GM19023 (cell line): ENCODE results near the gene CEP112.

Source experiments
- ATAC-seq: cut with Tn5 transposase; IDR thresholded peaks from one replicate; pipeline ENCODE4 v1.9.1; 2021; ENCODE audit warnings: mild to moderate bottlenecking, moderate library complexity; ENCODE audit not compliant: unreplicated experiment

The CEP112 gene

DNA sequence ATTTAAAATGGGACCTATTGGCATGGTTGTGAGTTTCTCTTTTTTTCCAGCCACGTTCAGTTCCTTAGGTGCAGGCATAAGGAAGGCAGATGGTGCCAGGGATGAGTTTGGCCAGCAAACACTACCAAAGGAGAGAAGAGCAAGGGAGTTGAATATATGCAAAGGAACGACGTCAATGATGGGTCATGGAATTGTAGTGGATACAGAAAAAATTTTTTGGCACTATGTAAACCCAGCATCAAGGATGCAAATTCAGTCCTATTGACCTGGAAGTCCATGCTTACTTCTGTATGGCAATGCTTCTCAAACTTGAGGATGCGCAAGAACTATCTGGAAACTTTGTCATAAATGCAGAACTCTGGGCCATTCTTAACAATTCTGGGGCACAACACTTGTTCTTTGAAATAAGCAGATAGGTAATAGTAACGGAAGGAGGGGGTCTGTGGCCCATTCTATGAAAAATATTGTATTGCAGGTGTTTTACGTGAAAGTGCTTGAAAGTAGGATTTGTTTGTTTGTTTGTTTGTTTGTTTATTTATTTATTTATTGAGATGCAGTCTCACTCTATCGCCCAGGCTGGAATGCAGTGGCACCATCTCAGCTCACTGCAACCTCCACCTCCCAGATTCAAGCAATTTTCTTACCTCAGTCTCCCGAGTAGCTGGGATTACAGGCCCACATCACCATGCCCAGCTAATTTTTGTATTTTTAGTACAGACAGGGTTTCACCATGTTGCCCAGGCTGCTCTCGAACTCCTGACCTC, 19.3 kb upstream of the CEP112 start:
- ATAC-seq: no peak

DNA sequence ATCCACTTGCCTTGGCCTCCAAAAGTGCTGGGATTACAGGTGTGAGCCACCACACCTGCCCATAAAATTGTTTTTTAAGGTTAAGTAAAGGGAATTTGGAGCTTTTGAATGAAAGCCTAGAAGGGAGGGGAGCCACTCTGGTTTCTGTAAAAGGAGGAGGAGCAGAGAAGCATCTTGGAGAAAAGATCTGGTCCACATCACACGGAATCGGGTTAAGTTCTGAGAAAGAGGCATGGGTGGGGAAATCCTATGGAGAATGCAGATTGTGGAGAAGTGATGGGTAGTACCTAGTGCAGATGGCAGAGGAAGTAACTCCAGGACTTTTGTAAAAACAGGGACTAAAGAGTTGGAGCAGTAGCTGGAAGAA, 18.3 kb upstream of the CEP112 start:
- no peak for ATAC-seq

DNA sequence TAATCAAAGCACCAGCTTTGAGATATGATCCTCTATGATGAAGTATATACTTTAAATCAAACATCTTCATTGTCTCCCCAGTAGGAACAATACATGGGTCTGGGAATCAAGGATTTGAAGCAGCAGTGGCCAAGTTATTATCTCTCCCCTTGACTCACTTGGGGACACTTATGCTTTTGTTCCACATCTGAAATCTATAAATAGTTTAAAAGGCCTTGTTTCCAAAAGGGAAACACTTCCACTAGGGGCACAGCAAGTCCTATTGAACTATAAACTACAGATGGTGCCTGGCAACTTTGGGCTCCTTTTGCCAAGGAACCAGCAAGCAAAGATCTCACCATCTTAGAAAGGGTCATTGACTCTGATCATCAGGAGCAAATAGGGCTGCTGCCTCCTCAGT, 16.0 kb upstream of the CEP112 start:
- ATAC-seq: no peak

DNA sequence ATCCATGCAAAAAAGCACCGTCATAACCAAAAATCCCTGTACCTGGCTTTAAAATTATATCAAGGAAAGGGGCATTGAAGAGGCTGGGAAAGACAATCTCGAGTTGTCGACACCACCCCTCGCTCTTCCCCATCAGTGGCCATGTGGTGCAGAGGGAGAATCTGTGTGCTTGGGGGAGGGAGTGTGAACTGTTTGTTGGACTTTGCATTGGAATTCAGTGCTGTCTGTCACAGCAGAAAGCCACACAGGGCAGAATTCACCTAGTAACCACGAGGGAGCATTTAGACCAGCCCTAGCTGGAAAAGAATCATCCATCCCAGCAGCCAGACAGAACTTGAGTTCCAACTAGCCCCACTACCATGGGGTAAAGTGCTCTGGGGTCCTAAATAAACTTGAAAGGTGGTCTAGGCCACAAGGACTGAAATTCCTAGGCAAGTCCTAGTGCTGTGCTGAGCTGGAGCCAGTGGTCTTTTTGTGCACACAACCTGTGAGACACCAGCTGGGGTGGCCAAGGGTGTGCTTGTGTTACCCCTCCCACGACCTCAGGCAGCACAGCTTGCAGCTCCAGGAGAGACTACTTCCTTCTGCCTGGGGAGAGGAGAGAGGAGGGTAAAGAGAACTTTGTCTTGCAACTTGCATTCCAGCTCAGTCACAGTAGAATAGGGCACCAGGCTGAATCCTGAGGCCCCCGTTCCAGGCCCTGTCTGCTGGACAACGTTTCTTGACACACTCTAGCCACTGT, 11.5 kb upstream of the CEP112 start:
- ATAC-seq: no peak

DNA sequence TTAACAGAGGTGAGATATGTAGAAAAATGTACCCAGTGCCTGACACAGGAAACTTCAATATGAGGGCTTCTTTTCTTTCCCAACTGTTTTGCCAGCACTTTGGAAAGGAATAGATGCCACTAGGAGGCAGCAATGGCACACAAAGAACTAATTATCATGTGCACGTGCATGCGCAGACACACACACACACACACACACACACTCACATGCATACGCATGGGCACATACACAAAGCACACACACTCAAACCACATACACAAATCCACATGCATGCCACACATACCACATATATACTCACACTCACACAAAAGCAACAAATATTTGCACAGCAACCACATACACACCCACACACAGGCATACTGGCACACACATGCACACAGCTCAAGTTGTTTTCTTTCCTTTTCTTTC, 8.8 kb upstream of the CEP112 start:
- no peak for ATAC-seq

DNA sequence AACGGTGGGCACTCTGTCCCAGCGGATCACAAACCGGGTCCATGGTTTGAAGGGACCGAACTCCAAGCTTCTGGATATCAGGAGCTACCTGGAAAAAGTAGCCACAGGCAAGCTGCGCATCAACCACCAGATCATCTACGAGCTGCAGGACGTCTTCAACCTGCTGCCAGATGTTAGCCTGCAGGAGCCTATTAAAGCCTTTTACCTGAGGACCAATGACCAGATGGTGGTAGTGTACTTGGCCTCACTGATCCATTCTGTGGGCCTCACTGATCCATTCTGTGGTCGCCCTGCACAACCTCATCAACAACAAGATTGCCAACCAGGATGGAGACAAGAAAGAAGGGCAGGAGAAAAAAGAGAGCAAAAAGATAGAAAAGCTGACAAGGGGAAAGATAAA, 6.3 kb upstream of the CEP112 start:
- ATAC-seq: no peak

DNA sequence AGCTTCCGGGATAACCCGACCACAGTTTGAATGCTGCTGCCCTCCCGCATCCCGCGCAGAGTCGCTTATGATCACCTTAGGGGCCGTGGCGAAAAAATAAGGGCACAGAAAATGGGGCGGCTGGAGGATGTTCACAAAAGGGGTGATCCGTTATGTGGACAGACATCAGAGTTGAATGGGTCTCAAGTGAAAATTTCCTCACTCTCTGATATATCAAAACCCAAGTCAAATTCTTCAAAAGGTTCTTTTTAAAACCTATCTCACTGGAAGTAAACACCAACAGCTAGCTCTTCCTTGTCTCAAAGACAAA, 400 bp upstream of the CEP112 start:
- ATAC-seq: no peak

DNA sequence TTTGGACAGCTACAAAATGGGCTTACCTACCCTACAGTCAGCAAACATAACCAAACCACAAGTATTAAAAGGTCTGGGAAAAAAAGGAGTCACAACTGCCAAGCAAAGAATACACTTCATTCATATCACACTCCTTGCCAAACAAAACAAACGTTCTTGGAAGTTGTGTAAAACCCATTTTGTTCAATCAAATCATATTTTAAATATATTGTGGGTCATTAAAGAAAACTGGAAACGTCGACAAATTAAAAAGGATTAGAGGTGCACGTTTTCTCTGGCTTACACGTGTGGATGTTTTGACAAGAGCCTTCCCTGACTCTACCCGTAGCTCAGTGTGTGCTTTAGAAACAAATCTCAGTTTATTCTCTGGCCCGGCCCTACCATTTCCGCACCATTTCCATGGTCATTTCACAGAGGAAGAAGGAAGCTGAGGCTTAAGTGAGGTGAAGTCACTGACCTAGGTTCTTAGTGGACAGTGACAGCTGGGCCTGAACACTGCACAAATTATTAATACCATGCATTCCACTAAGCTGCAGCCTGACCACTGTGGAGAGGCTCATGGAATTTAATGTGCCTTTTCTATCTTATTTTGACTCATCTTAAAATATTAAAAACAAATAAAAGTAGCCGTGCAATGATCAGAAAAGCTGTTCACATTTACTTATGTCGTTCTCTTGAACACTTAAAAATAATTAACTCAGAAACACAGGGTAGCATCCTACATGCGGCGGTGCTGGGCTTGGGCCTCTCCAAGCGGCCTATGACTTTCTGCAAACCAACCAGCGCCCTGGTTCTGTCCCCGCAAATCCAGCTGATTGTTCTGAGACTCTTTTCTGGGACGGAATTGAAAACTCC, 968 bp downstream of the CEP112 start:
- no peak for ATAC-seq

DNA sequence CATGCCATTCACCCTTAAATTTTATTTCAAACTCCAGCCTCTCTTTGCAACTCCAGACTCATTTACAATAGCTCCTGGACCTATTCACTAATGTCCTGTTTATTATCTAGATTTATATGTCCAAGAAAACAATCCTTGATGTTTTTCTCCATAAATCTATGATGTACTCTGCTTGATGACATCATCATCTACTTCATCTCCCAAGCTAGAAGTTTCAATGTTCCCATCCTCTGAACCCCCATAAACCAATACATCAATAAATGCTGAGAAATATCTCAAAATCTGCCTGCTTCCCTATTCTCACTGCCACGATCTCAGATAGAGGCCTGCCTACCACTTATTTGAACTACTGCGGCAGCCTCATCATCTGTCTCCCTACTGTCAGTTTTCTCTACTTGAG, 4.2 kb downstream of the CEP112 start:
- ATAC-seq: no peak

DNA sequence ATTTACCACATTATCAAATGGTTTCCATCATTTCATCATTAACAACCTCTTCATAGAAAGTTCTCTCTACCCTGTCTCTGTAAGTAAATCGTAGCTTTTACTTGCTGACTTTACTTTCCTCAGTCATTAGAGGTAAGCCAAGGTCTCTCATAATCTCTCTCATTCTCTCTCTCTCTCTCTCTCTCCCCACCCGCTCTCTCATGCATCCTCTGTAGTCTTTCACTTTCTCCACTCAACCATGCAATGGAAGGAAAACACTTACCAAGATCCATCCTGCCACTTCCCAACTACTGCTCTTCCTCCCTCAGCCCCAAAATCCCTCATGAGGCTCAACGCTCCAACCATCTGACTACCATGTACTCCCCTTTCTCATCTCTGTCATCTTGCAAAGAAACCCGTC, 6.1 kb downstream of the CEP112 start:
- ATAC-seq: no peak

DNA sequence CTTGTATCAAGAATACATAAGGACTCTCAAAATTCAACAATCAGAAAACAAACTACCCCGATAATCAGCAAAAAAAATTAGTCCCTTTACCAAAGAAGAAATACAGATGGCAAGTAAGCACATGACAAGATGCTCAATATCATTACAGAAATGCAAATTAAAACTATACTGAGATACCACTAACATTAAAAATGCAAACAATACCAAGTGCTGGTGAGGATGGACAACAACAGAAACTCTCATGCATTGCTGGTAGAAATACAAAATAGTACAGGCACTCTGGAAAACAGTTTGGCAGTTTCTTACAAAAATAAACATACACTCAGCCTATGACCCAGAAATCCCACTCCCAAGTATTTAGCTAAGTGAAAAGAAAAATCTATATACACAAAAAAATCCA, 7.5 kb downstream of the CEP112 start:
- no peak for ATAC-seq

DNA sequence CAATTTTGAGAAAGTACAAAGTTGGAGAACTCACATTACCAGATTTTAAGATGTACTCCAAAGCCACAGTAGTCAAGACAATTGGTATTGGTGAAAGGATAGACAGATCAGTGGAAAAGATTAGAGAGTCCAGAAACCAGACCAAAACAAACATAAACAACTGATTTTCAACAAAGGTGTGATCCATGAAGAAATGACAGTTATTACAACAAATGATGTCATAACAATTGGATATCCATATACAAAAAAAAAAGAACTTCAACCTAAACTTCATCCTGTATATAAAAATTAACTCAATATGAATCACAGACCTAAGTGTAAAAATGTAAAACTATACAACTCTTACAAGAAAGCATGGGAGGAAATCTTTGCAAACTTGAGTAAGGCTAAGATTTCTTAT, 8.4 kb downstream of the CEP112 start:
- ATAC-seq: no peak

DNA sequence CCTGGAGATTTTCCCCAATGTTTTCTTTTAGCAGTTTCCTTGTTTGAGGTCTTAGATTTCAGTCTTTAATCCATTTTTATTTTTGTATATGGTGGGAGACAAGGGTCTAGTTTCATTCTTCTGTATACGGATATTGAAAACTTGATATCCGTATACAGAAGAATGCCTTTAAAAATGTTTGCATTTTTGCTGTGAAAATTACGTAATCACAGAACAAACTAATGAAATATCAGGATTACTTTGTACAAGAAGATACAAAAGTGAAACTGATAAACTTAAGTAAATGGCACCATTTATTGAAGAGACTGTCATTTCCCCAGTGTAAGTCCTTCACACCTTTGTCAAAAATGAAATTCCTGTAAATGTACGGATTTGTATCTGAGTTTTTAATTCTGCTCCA, 13.3 kb downstream of the CEP112 start:
- ATAC-seq: no peak

DNA sequence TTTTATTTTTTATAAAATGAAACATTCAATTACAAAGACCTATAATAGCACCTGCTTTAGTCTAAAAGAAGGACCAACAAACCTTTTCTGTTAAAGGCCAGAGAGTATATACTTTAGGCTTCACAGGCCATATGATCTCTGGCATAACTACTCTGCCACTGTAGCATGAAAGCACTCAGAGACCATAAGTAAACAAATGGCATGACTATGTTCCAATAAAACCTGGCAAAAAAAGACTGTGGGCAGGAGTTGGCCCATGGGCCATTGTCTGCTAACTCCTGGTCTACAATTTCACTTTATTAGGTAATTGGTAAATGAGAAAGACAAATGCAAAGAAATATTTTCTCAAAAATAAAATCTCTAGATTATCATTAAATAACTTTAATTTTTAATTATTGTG, 14.9 kb downstream of the CEP112 start:
- no peak for ATAC-seq

DNA sequence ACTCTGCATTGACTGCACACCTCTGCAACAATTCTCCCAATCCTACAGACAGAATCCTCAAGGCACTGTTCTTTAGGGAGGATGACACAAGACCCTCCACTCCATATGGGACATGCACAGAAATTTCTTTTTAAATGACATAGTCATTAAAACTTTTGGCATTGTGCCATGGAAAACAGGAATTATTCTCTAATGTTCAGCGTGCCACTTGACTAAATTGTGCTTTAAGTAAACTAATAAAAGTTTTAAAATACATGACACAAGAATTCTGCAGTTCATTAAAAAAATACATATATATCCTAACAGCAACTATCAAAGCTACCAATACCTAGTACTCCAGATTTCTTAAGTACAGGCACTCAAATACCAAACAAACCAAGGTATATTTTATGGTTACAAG, 16.0 kb downstream of the CEP112 start:
- no peak for ATAC-seq

DNA sequence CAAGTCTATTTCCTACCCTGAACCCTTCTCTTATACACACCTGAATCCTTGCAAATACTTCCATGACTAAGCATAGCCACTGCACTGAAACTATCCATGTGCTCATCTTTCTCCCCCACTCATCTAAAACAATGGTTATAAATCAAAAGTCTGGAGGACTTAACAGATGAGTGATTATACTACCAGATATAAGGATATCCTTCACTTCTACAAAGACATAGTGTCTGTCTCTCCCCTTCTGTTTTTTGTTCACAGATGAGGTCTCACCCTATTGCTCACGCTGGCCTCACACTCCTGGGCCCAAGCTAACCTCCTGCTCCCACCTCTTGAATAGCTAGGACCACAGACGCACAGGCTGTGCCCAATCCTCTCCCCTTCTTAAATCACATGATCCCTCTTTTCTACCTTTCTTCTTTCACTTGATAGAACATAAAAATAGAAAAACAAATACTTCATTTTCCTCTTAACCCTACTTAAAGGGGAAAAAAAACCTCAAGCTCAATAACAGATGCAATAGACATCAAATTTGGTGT, 19.2 kb downstream of the CEP112 start:
- no peak for ATAC-seq

DNA sequence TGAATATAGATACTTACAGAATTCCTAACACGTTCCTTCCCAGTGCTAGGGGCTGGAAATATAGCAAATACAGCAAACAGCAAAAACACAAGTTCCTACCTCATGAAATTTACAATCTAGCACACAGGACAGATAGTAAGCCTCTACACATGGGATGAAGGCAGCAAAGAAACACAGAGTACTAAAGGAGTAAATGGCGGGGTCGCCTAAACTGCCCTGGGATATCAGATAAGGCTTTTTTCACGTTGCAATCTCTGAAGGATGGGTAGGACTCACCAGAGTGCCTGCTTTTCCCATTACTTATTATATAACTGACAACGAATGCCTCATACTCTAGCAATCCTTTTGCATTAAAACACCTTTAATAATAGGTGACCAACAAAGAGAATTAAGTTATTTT, 19.8 kb downstream of the CEP112 start:
- ATAC-seq: no peak

DNA sequence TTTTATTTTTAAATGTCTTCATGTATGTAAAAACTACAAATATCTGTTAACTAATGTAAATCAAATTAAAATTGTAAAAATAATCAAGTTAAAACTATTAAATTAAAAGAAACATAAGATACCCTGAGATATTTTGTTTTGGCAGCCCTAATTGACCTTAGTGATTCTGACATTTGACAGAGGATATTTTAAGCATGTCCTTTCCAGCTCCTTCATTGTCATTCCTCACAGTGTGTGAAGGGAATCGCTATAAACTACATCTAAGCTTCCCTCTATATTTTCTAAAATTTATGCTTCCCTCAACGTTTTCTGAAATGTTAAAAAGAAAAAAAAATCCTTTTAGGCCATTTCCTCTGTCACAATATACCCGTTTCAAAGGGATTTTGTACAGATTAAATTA, 20.2 kb downstream of the CEP112 start:
- ATAC-seq: no peak

DNA sequence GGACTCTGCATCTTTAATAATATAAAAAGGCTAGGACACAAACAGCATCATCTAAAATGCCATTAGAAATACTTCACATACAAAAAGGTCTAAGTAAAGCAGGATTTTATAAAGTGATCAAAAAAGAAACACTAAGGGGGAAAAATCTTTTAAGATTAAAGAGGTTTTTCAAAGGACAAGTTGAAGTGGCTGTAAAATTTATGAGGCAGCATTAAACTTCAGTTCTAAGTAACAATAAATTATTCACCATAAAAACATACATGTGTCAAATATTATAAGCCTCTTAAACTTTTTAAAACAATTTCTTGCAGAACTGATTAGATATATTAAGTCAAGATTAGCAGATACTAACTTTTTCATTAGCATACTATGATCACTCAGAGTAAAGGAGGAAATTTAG, 20.8 kb downstream of the CEP112 start:
- no peak for ATAC-seq

DNA sequence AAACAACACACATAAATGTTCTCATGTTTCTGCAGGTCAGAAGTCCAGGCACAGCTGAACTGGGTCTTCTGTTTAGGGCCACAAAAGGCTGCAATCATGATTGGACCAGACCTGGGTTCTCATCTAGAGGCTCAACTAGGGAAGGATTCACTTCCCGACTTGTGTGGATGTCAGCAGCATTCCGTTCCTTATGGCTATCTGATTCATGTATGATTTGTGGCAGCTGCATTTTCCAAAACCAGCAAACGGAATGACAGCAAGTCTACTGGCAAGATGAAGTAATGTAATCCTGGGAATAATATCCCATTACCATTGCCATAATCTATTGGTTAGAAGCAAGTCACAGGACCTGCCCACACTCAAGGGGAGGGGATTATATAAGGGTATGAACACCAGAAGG, 22.1 kb downstream of the CEP112 start:
- no peak for ATAC-seq

DNA sequence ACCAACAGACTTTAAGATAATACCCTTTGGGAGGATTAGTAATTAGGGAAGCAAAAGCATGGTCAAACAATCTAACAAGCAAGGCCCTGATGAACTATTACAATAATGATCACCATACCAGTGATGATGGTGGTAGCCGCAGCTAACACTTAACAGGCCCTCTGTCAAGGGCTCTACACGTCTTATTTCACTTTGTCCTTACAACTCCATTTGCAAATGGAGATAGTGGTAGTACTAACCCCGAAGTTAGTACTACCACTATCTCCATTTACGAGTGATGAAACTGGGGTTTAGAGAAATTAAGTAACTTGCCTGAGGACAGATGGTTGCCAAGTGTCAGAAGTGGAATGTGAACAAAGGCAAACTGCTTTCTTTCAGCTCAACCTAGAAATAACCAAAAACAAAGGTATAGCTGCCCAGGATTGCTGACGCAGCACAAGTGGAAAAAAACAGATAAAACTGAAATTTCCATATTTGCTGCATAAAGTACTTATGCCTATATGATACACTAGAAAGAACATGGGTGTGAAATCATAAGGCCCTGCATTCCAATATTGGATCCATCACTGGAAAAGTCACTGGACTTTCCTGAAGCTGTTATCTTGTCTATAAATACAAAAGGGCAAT, 24.6 kb downstream of the CEP112 start:
- no peak for ATAC-seq
